K562 (cell line): ENCODE results near the gene MALAT1. TPM values are rescaled to one million over a fixed set of nuclear protein-coding genes. Genes with fewer than 3 reads are reported as not detected.
A peak's percentile ranks its signal among the peaks of the same experiment; 100 is the strongest.

Experiments used
- ARNT ChIP-seq, 2 experiments: fragments of 450-650 bp; IDR thresholded peaks; 2 replicates each; pipeline ENCODE4 v1.6.1; 2016; ENCODE audit warnings: mild to moderate bottlenecking in 1 of 2
- C11orf30 ChIP-seq: fragments of 450-650 bp; IDR thresholded peaks from 2 replicates; pipeline ENCODE4 v1.6.1; 2016; ENCODE audit warnings: low read depth, mild to moderate bottlenecking
- CBX1 ChIP-seq: sonication (generic); IDR thresholded peaks from 2 replicates; pipeline ENCODE4 v1.6.1; 2016; ENCODE audit warnings: antibody characterized with exemption, low read depth, mild to moderate bottlenecking
- CEBPB ChIP-seq: fragments of 450-650 bp; IDR thresholded peaks from 2 replicates; pipeline ENCODE4 v1.6.1; 2016; ENCODE audit warnings: missing genetic modification characterization, missing compliant biosample characterization
- ELF1 ChIP-seq: fragments of 200-800 bp; sonication (Bioruptor generic); IDR thresholded peaks from 2 replicates; pipeline ENCODE4 v1.6.1; 2016; ENCODE audit warnings: missing genetic modification characterization, missing compliant biosample characterization
- ETS2 ChIP-seq: IDR thresholded peaks from 2 replicates; pipeline ENCODE4 v1.6.1; 2016; ENCODE audit warnings: borderline replicate concordance, missing genetic modification characterization, mild to moderate bottlenecking, moderate library complexity, missing compliant biosample characterization; ENCODE audit not compliant: poor library complexity, severe bottlenecking
- MITF ChIP-seq: IDR thresholded peaks from 2 replicates; pipeline ENCODE4 v1.6.1; 2014; ENCODE audit warnings: antibody characterized with exemption
- MLLT1 ChIP-seq, 2 experiments: fragments of 450-650 bp; IDR thresholded peaks; 2 replicates each; pipeline ENCODE4 v1.6.1; 2016
- MTA1 ChIP-seq: fragments of 450-650 bp; IDR thresholded peaks from 2 replicates; pipeline ENCODE4 v1.6.1; 2017; ENCODE audit warnings: borderline replicate concordance
- MXI1 ChIP-seq: IDR thresholded peaks from 2 replicates; pipeline ENCODE4 v1.6.1; 2011; ENCODE audit warnings: low read depth, mild to moderate bottlenecking, improper control_type of control experiment, low read length
- PHTF2 ChIP-seq: fragments of 250-450 bp; sonication (Bioruptor Pico); IDR thresholded peaks from 2 replicates; pipeline ENCODE4 v1.5.0; 2021; ENCODE audit warnings: mild to moderate bottlenecking
- RBM34 ChIP-seq: fragments of 200-400 bp; formaldehyde crosslinking; IDR thresholded peaks from 2 replicates; pipeline ENCODE4 v1.6.1; 2018; ENCODE audit warnings: low read length, borderline replicate concordance; ENCODE audit not compliant: insufficient read depth
- SMAD4 ChIP-seq: fragments of 250-450 bp; sonication (Bioruptor Pico); conservative IDR thresholded peaks from 2 replicates; pipeline ENCODE4 v1.8.0; 2021; ENCODE audit warnings: inconsistent platforms, mild to moderate bottlenecking, moderate library complexity
- TAF9B ChIP-seq: fragments of 450-650 bp; IDR thresholded peaks from 2 replicates; pipeline ENCODE4 v1.6.1; 2018; ENCODE audit warnings: mild to moderate bottlenecking; ENCODE audit not compliant: partially characterized antibody
- ZBTB17 ChIP-seq: fragments of 450-650 bp; formaldehyde crosslinking; IDR thresholded peaks from 2 replicates; pipeline ENCODE4 v1.4.0; 2020; ENCODE audit warnings: mild to moderate bottlenecking
- ZNF124 ChIP-seq: sonication (generic); formaldehyde crosslinking; IDR thresholded peaks from 2 replicates; pipeline ENCODE4 v1.8.1; 2022; ENCODE audit warnings: missing genetic modification reagents
- ZNF398 ChIP-seq: fragments of 250-450 bp; sonication (Bioruptor Pico); IDR thresholded peaks from 2 replicates; pipeline ENCODE4 v1.8.0; 2021; ENCODE audit warnings: moderate library complexity, mild to moderate bottlenecking, inconsistent platforms
- ZNF408 ChIP-seq: fragments of 250-450 bp; sonication (Bioruptor Pico); IDR thresholded peaks from 2 replicates; pipeline ENCODE4 v1.4.0; 2020; ENCODE audit warnings: low read depth, mild to moderate bottlenecking, moderate library complexity
- ZNF717 ChIP-seq: fragments of 250-450 bp; sonication (Bioruptor Pico); IDR thresholded peaks from 2 replicates; pipeline ENCODE4 v1.5.0; 2021
- ZNF766 ChIP-seq: fragments of 200-800 bp; sonication (Bioruptor generic); conservative IDR thresholded peaks from 2 replicates; pipeline ENCODE4 v1.6.1; 2016; ENCODE audit warnings: missing genetic modification characterization, missing compliant biosample characterization
- polyA plus RNA-seq, 8 experiments: library from polyadenylated mRNA; depleted of rRNA in 4 of 8; stranded (reverse) in 5 of 8; unstranded in 3 of 8; fragments of >200 nt; fragmentation: Nextera tagmentation in 2 of 8; fragmentation: Illumina TruSeq in 1 of 8; extraction: Ambion mirVana in 2 of 8; extraction: Trizol in 1 of 8; gene quantifications; 2 replicates each; pipeline versions ENCODE4 v1.2.1 to v1.2.3, GENCODE V29; 2011 to 2014; ENCODE audit warnings: inconsistent platforms in 1 of 8, missing spikeins in 1 of 8
- total RNA-seq, 7 experiments: library from RNA; depleted of rRNA in 6 of 7; stranded (reverse); fragments of >200 nt in 6 of 7; fragmentation: Illumina TruSeq in 2 of 7; extraction: Trizol in 2 of 7; gene quantifications; 2 replicates each; pipeline versions ENCODE4 v1.2.1 to v1.2.3, GENCODE V29; 2011 to 2021; ENCODE audit warnings: low replicate concordance in 1 of 7
- TF ChIP-seq, protein P1 (sequence below): fragments of 250-450 bp; sonication (Bioruptor Pico); IDR thresholded peaks from 2 replicates; pipeline ENCODE4 v1.4.0; 2020; ENCODE audit warnings: borderline replicate concordance

The MALAT1 gene
- total and polyA plus RNA-seq, 9 of the 15 experiments (the other 6 are each of a cell fraction or from before 2014, with no cell fraction given), result 363 to 8,715 (median 2,351) TPM

DNA sequence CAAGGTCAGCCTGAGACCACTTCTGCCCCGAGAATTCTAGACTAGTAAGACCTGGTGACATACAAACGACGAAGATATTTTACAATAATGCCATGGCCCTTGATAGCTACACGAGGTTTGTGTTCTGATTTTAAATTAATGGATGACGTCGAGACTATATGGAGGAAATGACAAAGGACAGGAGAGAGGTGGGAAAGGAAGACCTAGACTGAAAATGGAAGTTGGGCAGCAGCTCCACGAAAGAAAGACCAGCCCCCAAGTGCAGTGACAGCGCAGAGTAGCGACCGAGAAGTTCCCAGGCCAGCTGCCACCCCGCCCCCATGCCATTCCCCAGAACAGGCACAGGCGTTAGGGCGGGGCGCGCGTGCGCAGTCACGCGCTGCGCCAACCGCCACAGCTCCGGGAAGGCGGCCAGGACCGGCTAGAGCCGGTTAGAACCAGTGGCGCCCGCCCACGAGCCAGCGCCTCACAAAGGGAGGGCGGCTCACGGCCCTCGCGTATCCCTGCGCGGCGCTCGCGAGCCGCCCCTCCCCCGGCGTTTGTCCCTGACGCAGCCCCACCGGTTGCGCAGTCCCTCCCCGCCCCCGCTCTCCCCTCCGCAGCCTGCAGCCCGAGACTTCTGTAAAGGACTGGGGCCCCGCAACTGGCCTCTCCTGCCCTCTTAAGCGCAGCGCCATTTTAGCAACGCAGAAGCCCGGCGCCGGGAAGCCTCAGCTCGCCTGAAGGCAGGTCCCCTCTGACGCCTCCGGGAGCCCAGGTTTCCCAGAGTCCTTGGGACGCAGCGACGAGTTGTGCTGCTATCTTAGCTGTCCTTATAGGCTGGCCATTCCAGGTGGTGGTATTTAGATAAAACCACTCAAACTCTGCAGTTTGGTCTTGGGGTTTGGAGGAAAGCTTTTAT, 1.5 kb upstream of the MALAT1 start (continued):
- TF ChIP-seq ETS2 (no peak), ZNF717 (CRISPR knock-in tag) (no peak), MTA1 (peak; percentile 81; the same call in 1 of the 2 replicates), RBM34 (no peak), MLLT1 (IDR thresholded peaks at IDR 0.05) (peak; percentile 96 to 97), ARNT (IDR thresholded peaks at IDR 0.05) (peak in 1 of 2 experiments; percentile 13; a peak in 1 of 4 replicates), ZBTB17 (CRISPR knock-in tag) (no peak), ZNF766 (CRISPR knock-in tag) (no peak), SMAD4 (CRISPR knock-in tag) (peak; percentile 88), CBX1 (no peak), CEBPB (tag) (peak; percentile 94), MXI1 (peak; percentile 63; the same call in 1 of the 2 replicates), ELF1 (tag) (no peak), MITF (peak; percentile 90), C11orf30 (peak; percentile 47), TAF9B (peak; percentile 92), ZNF398 (CRISPR knock-in tag) (no peak), ZNF408 (CRISPR knock-in tag) (no peak), PHTF2 (CRISPR knock-in tag) (no peak), ZNF124 (CRISPR knock-in tag) (no peak)
- TF ChIP-seq, protein P1, sequence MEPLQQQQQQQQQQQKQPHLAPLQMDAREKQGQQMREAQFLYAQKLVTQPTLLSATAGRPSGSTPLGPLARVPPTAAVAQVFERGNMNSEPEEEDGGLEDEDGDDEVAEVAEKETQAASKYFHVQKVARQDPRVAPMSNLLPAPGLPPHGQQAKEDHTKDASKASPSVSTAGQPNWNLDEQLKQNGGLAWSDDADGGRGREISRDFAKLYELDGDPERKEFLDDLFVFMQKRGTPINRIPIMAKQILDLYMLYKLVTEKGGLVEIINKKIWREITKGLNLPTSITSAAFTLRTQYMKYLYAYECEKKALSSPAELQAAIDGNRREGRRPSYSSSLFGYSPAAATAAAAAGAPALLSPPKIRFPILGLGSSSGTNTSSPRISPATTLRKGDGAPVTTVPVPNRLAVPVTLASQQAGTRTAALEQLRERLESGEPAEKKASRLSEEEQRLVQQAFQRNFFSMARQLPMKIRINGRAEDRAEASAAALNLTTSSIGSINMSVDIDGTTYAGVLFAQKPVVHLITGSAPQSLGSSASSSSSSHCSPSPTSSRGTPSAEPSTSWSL (CRISPR knock-in tag), result no peak
